HCT116 (cell line): ENCODE results near the gene NAA35. TPM values are rescaled to one million over a fixed set of nuclear protein-coding genes. Genes with fewer than 3 reads are reported as not detected.

Experiments
- ATAC-seq: fragments of 200-7000 bp; cut with Tn5 transposase; 2 replicates; pipeline ENCODE4 v1.9.1; 2020; ENCODE audit warnings: mild to moderate bottlenecking, moderate library complexity
- BruUV-seq: library from RNA; stranded (reverse); fragments of 400-500 nt; replicated peaks from 2 replicates; lab custom pipeline; 2021; lab: Mats Ljungman, UMichigan
- CTCF ChIA-PET: fragments of 300-600 bp; sonication (Branson Sonifier 250); formaldehyde crosslinking; loops from one replicate; lab custom pipeline; 2021; ENCODE audit warnings: antibody characterized with exemption; lab: Charles Lee
- POLR2A ChIA-PET: fragments of 300-600, 350-600 bp; sonication (Branson Sonifier 250); formaldehyde crosslinking; loops from one replicate; lab custom pipeline; 2021; ENCODE audit warnings: antibody characterized with exemption; lab: Charles Lee
- RAD21 ChIA-PET, 2 experiments: fragments of 300-600 bp; sonication (Branson Sonifier 250); formaldehyde crosslinking; loops; one replicate each; lab custom pipeline; 2023; ENCODE audit warnings: low total read pairs in 2 of 2; ENCODE audit not compliant: uncharacterized antibody in 2 of 2, unreplicated experiment in 2 of 2, low non-redundant PET in 1 of 2; lab: Charles Lee
- DNase-seq: peaks from one replicate; pipeline ENCODE4 v3.0.0-alpha.2; 2010; ENCODE audit warnings: low read depth, low spot score
- H2AFZ ChIP-seq: fragments of 200-600 bp; shearing (Covaris generic), sonication (generic); 2 replicates; pipeline ENCODE4 v1.6.1; 2017; ENCODE audit warnings: low read depth, mixed run types, mixed read lengths, antibody characterized with exemption, low read length; ENCODE audit not compliant: poor library complexity, severe bottlenecking
- H3K27ac ChIP-seq: 2 replicates; pipeline ENCODE4 v1.5.1; 2012; ENCODE audit warnings: low read depth, low read length
- H3K27me3 ChIP-seq: fragments of 200-600 bp; sonication (generic); 2 replicates; pipeline ENCODE4 v1.6.1; 2016; ENCODE audit warnings: mixed run types, low read length, mixed read lengths; ENCODE audit not compliant: insufficient read depth
- H3K36me3 ChIP-seq, 2 experiments: fragments of 200-500 bp in 1 of 2; fragments of 200-600 bp in 1 of 2; sonication (Bioruptor generic) in 1 of 2; sonication (generic) in 1 of 2; 2 replicates each; pipeline versions ENCODE4 v1.5.1 to v1.6.1; 2014 to 2016; ENCODE audit warnings: low read length in 2 of 2, inconsistent platforms in 1 of 2, mixed read lengths in 1 of 2, mixed run types in 1 of 2; ENCODE audit not compliant: insufficient read depth in 2 of 2, control insufficient read depth in 1 of 2
- H3K4me1 ChIP-seq, 2 experiments: fragments of 200-600 bp in 1 of 2; sonication (generic) in 1 of 2; 2 replicates each; pipeline versions ENCODE4 v1.5.1 to v1.6.1; 2012 to 2017; ENCODE audit warnings: low read length in 2 of 2, inconsistent platforms in 1 of 2, mild to moderate bottlenecking in 1 of 2, mixed read lengths in 1 of 2, mixed run types in 1 of 2, moderate library complexity in 1 of 2; ENCODE audit not compliant: insufficient read depth in 2 of 2, control insufficient read depth in 1 of 2
- H3K4me2 ChIP-seq: fragments of 200-600 bp; sonication (generic); 2 replicates; pipeline ENCODE4 v1.6.1; 2017; ENCODE audit warnings: mixed run types, low read length, mixed read lengths
- H3K4me3 ChIP-seq, 2 experiments: fragments of 200-600 bp in 1 of 2; sonication (generic) in 1 of 2; replicated peaks in 1 of 2; 2 replicates each; pipeline ENCODE4 v1.5.1; 2011 to 2016; ENCODE audit warnings: low read length in 2 of 2, control low read depth in 1 of 2, low read depth in 1 of 2, mild to moderate bottlenecking in 1 of 2, mixed read lengths in 1 of 2, mixed run types in 1 of 2
- H3K79me2 ChIP-seq: fragments of 200-600 bp; sonication (generic); 2 replicates; pipeline ENCODE4 v1.6.1; 2017; ENCODE audit warnings: mild to moderate bottlenecking, mixed run types, low read length, moderate library complexity, mixed read lengths; ENCODE audit not compliant: insufficient read depth
- H3K9ac ChIP-seq: fragments of 200-600 bp; sonication (generic); 2 replicates; pipeline ENCODE4 v1.6.1; 2016; ENCODE audit warnings: low read length, mixed read lengths
- H3K9me2 ChIP-seq: fragments of 200-600 bp; sonication (generic), shearing (Covaris generic); 2 replicates; pipeline ENCODE4 v1.6.1; 2017; ENCODE audit warnings: mixed run types, mild to moderate bottlenecking, moderate library complexity; ENCODE audit not compliant: insufficient read depth
- H3K9me3 ChIP-seq, 2 experiments: fragments of 200-500 bp in 1 of 2; fragments of 200-600 bp in 1 of 2; sonication (Bioruptor generic) in 1 of 2; sonication (generic) in 1 of 2; 2 replicates each; pipeline ENCODE4 v1.6.1; 2014 to 2017; ENCODE audit warnings: low read length in 2 of 2, mixed read lengths in 2 of 2, inconsistent platforms in 1 of 2, low read depth in 1 of 2, mild to moderate bottlenecking in 1 of 2, mixed run types in 1 of 2, moderate library complexity in 1 of 2; ENCODE audit not compliant: control insufficient read depth in 1 of 2, insufficient read depth in 1 of 2
- H4K20me1 ChIP-seq: fragments of 200-600 bp; sonication (generic), shearing (Covaris generic); 2 replicates; pipeline ENCODE4 v1.6.1; 2017; ENCODE audit warnings: mixed run types, mild to moderate bottlenecking, moderate library complexity; ENCODE audit not compliant: insufficient read depth
- CBX3 ChIP-seq: IDR thresholded peaks from 2 replicates; pipeline ENCODE4 v1.6.1; 2012; ENCODE audit warnings: low read depth
- CEBPB ChIP-seq: IDR thresholded peaks from 2 replicates; pipeline ENCODE4 v1.6.1; 2012; ENCODE audit warnings: low read depth
- ELF1 ChIP-seq: IDR thresholded peaks from 2 replicates; pipeline ENCODE4 v1.6.1; 2012; ENCODE audit warnings: low read depth, borderline replicate concordance
- EZH2 ChIP-seq: fragments of 200-600 bp; sonication (generic); IDR thresholded peaks from 2 replicates; pipeline ENCODE4 v1.6.1; 2017; ENCODE audit warnings: antibody characterized with exemption, mixed run types
- FOSL1 ChIP-seq: IDR thresholded peaks from 2 replicates; pipeline ENCODE4 v1.6.1; 2012; ENCODE audit warnings: low read depth
- JUND ChIP-seq: IDR thresholded peaks from 2 replicates; pipeline ENCODE4 v1.6.1; 2012
- SIN3A ChIP-seq: IDR thresholded peaks from 2 replicates; pipeline ENCODE4 v1.6.1; 2012; ENCODE audit warnings: low read depth
- SP1 ChIP-seq: IDR thresholded peaks from 2 replicates; pipeline ENCODE4 v1.6.1; 2012; ENCODE audit warnings: low read depth
- TCF7L2 ChIP-seq: IDR thresholded peaks from 2 replicates; pipeline ENCODE4 v1.7.0; 2011; ENCODE audit warnings: borderline replicate concordance, inconsistent platforms; ENCODE audit not compliant: insufficient read depth, insufficient read length; ENCODE audit errors: extremely low read depth
- YY1 ChIP-seq: IDR thresholded peaks from 2 replicates; pipeline ENCODE4 v1.6.1; 2011; ENCODE audit warnings: low read length, low read depth, moderate library complexity, mild to moderate bottlenecking; ENCODE audit not compliant: insufficient replicate concordance; ENCODE audit errors: extremely low read depth
- ZNF274 ChIP-seq: fragments of 200-500 bp; sonication (Bioruptor generic); IDR thresholded peaks from 2 replicates; pipeline ENCODE4 v1.6.1; 2014; ENCODE audit warnings: mild to moderate bottlenecking, low read depth, low read length, inconsistent platforms
- intact Hi-C: fragments of 100-400 bp; cut with micrococcal nuclease; formaldehyde crosslinking; loops from 2 replicates; pipeline ENCODE4 v1.10.0; 2022
- total RNA-seq: library from RNA; stranded (reverse); gene quantifications from one replicate; pipeline ENCODE4 v1.2.1, GENCODE V29; 2021; ENCODE audit not compliant: unreplicated experiment
- TF ChIP-seq, protein P1 (sequence below): IDR thresholded peaks from 2 replicates; pipeline ENCODE4 v1.6.1; 2012
- TF ChIP-seq, protein P2 (sequence below): IDR thresholded peaks from 2 replicates; pipeline ENCODE4 v1.6.1; 2012; ENCODE audit warnings: low read depth

Gene NAA35
- total RNA-seq, 1 experiment from 2014 or later = 37.0 TPM

- H3K9ac ChIP-seq = no peak overlapping the region
- H3K36me3 ChIP-seq = peaks cover 2% of the 10 kb centered on the region in 2 experiments; a peak in 1 of 4 replicates
- no peak overlapping the region for H3K4me3 ChIP-seq
- no peak overlapping the region for H3K27ac ChIP-seq
- H4K20me1 ChIP-seq = no peaks in the 10 kb centered on the region
- BruUV-seq = no TSS peak
- H3K9me2 ChIP-seq = no peaks in the 10 kb centered on the region
- H3K4me1 ChIP-seq = no peaks in the 10 kb centered on the region
- no peaks in the 10 kb centered on the region for H3K9me3 ChIP-seq
- H2AFZ ChIP-seq = no peak overlapping the region
- intact Hi-C loops = no loop called here
- DNase-seq = no peak
- H3K27me3 ChIP-seq = no peaks in the 10 kb centered on the region
- ATAC-seq = no peak
- CTCF ChIA-PET = no interaction called here
- TF ChIP-seq ELF1 = no peak
- TF ChIP-seq CBX3 = no peak
- TF ChIP-seq YY1 = no peak
- TF ChIP-seq JUND = no peak
- no peak for TF ChIP-seq TCF7L2
- no peak for TF ChIP-seq EZH2
- no peak for TF ChIP-seq CEBPB
- TF ChIP-seq, protein P1, sequence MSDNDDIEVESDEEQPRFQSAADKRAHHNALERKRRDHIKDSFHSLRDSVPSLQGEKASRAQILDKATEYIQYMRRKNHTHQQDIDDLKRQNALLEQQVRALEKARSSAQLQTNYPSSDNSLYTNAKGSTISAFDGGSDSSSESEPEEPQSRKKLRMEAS = no peak
- TF ChIP-seq FOSL1 = no peak
- no peak for TF ChIP-seq SP1
- RAD21 ChIA-PET = no interaction called here
- H3K4me2 ChIP-seq = no peak overlapping the region
- H3K79me2 ChIP-seq = no peaks in the 10 kb centered on the region; the same call in 1 of the 2 replicates
- POLR2A ChIA-PET = no interaction called here
Observed at GRCh38 chr9:86039991-86040860, 99.3 kb downstream of the NAA35 start.

GRCh38 chr9:86040861-86041155, 99.9 kb downstream of the NAA35 start:
- intact Hi-C loops = no loop called here
- RAD21 ChIA-PET = no interaction called here
- TF ChIP-seq SIN3A = no peak
- TF ChIP-seq, protein P2, sequence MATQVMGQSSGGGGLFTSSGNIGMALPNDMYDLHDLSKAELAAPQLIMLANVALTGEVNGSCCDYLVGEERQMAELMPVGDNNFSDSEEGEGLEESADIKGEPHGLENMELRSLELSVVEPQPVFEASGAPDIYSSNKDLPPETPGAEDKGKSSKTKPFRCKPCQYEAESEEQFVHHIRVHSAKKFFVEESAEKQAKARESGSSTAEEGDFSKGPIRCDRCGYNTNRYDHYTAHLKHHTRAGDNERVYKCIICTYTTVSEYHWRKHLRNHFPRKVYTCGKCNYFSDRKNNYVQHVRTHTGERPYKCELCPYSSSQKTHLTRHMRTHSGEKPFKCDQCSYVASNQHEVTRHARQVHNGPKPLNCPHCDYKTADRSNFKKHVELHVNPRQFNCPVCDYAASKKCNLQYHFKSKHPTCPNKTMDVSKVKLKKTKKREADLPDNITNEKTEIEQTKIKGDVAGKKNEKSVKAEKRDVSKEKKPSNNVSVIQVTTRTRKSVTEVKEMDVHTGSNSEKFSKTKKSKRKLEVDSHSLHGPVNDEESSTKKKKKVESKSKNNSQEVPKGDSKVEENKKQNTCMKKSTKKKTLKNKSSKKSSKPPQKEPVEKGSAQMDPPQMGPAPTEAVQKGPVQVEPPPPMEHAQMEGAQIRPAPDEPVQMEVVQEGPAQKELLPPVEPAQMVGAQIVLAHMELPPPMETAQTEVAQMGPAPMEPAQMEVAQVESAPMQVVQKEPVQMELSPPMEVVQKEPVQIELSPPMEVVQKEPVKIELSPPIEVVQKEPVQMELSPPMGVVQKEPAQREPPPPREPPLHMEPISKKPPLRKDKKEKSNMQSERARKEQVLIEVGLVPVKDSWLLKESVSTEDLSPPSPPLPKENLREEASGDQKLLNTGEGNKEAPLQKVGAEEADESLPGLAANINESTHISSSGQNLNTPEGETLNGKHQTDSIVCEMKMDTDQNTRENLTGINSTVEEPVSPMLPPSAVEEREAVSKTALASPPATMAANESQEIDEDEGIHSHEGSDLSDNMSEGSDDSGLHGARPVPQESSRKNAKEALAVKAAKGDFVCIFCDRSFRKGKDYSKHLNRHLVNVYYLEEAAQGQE = no peak
- TF ChIP-seq ZNF274 = no peak
- no peak for TF ChIP-seq TCF7L2

More at GRCh38 chr9:86040861-86041155, 99.9 kb downstream of the NAA35 start:
- no peaks in the 10 kb centered on the region; the same call in 1 of the 2 replicates for H3K79me2 ChIP-seq
- H3K36me3 ChIP-seq = 0 out of 4 replicates have a peak, but pooled peaks cover 0 to 2% of the 10 kb centered on the region in 2 experiments
- DNase-seq = no peak
- no peak overlapping the region for H3K27ac ChIP-seq
- H3K9me2 ChIP-seq = no peaks in the 10 kb centered on the region
- ATAC-seq = no peak
- no peaks in the 10 kb centered on the region for H3K27me3 ChIP-seq
- H3K9me3 ChIP-seq = no peaks in the 10 kb centered on the region
- no peak overlapping the region for H3K4me2 ChIP-seq
- H3K9ac ChIP-seq = no peak overlapping the region
- ChIA-PET POLR2A (no interaction called here), CTCF (no interaction called here)
- H4K20me1 ChIP-seq = no peaks in the 10 kb centered on the region
- H3K4me1 ChIP-seq = no peaks in the 10 kb centered on the region
- H2AFZ ChIP-seq = no peak overlapping the region
- no TSS peak for BruUV-seq
- H3K4me3 ChIP-seq = no peak overlapping the region
